ENCODE results near the gene ATAD2B. TPM values are rescaled to one million over a fixed set of nuclear protein-coding genes. Genes with fewer than 3 reads are reported as not detected.
"Not testable (repeated sequence)": the region's sequence is repeated elsewhere in the genome, so short reads cannot be mapped to it uniquely, and the experiment has no call there.

ATAD2B gene
- total and polyA plus RNA-seq, 4 donors = 2.3 to 16.2 (median 11.5) TPM

- no peak for DNase-seq (ENCODE audit: low spot score)
- no peak for TF ChIP-seq YY1 (IDR thresholded peaks at IDR 0.05)
- TF ChIP-seq FOXA2 (IDR thresholded peaks at IDR 0.05) = no peak
- no peak for TF ChIP-seq JUND (IDR thresholded peaks at IDR 0.05)
- TF ChIP-seq EGR1 (IDR thresholded peaks at IDR 0.05; ENCODE audit: low read depth in 2 of 2) = no peak
- no peak for TF ChIP-seq MAX (IDR thresholded peaks at IDR 0.05)
- TF ChIP-seq GABPA (IDR thresholded peaks at IDR 0.05 in 1 of 2, conservative IDR thresholded peaks at IDR 0.05 in 1 of 2) = no peak
- no peak for TF ChIP-seq NR2F2 (IDR thresholded peaks at IDR 0.05)
- no peak for TF ChIP-seq RXRA (IDR thresholded peaks at IDR 0.05)
- no peak for TF ChIP-seq FOXA1 (IDR thresholded peaks at IDR 0.05)
- no peak for TF ChIP-seq TAF1 (conservative IDR thresholded peaks at IDR 0.05)
- TF ChIP-seq, protein P1, sequence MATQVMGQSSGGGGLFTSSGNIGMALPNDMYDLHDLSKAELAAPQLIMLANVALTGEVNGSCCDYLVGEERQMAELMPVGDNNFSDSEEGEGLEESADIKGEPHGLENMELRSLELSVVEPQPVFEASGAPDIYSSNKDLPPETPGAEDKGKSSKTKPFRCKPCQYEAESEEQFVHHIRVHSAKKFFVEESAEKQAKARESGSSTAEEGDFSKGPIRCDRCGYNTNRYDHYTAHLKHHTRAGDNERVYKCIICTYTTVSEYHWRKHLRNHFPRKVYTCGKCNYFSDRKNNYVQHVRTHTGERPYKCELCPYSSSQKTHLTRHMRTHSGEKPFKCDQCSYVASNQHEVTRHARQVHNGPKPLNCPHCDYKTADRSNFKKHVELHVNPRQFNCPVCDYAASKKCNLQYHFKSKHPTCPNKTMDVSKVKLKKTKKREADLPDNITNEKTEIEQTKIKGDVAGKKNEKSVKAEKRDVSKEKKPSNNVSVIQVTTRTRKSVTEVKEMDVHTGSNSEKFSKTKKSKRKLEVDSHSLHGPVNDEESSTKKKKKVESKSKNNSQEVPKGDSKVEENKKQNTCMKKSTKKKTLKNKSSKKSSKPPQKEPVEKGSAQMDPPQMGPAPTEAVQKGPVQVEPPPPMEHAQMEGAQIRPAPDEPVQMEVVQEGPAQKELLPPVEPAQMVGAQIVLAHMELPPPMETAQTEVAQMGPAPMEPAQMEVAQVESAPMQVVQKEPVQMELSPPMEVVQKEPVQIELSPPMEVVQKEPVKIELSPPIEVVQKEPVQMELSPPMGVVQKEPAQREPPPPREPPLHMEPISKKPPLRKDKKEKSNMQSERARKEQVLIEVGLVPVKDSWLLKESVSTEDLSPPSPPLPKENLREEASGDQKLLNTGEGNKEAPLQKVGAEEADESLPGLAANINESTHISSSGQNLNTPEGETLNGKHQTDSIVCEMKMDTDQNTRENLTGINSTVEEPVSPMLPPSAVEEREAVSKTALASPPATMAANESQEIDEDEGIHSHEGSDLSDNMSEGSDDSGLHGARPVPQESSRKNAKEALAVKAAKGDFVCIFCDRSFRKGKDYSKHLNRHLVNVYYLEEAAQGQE (IDR thresholded peaks at IDR 0.05) = no peak
- TF ChIP-seq, protein P2, sequence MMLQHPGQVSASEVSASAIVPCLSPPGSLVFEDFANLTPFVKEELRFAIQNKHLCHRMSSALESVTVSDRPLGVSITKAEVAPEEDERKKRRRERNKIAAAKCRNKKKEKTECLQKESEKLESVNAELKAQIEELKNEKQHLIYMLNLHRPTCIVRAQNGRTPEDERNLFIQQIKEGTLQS (IDR thresholded peaks at IDR 0.05) = no peak
- Histone ChIP-seq H3K27ac (ENCODE audit: low read depth in 1 of 2, low read length in 2 of 2) (no peak overlapping the region), H3K9me3 (ENCODE audit: control insufficient read depth in 4 of 4, low read length in 3 of 4) (no peaks in the 10 kb centered on the region), H3K4me3 (ENCODE audit: low read depth in 1 of 3, low read length in 3 of 3) (no peak overlapping the region), H3K27me3 (ENCODE audit: control insufficient read depth in 4 of 4, insufficient read depth in 4 of 4, low read length in 3 of 4) (no peaks in the 10 kb centered on the region), H3K9ac (ENCODE audit: low read depth in 1 of 2, low read length in 2 of 2) (no peak overlapping the region), H3K4me1 (ENCODE audit: control insufficient read depth in 4 of 4, insufficient read depth in 4 of 4, low read length in 3 of 4) (peaks cover 0 to 8% (median 5%) of the 10 kb centered on the region in 4 donors), H3K36me3 (ENCODE audit: control insufficient read depth in 4 of 4, insufficient read depth in 3 of 4, low read depth in 1 of 4, low read length in 3 of 4) (peaks cover 0 to 3% (median 0%) of the 10 kb centered on the region in 4 donors)
- 96% methylated on average over 8 of the region's 8 CpGs for WGBS
These were observed 181.7 kb downstream of the ATAD2B start for GRCh38 chr2:23745068-23745725.

GRCh38 chr2:23736783-23737182 lies 190.1 kb downstream of the ATAD2B start:
- not testable (repeated sequence) for H3K27me3 ChIP-seq (ENCODE audit: control insufficient read depth in 4 of 4, insufficient read depth in 4 of 4, low read length in 3 of 4); H3K4me3 ChIP-seq (ENCODE audit: low read depth in 1 of 3, low read length in 3 of 3); H3K9ac ChIP-seq (ENCODE audit: low read depth in 1 of 2, low read length in 2 of 2); H3K4me1 ChIP-seq (ENCODE audit: control insufficient read depth in 4 of 4, insufficient read depth in 4 of 4, low read length in 3 of 4); H3K9me3 ChIP-seq (ENCODE audit: control insufficient read depth in 4 of 4, low read length in 3 of 4); H3K36me3 ChIP-seq (ENCODE audit: control insufficient read depth in 4 of 4, insufficient read depth in 3 of 4, low read depth in 1 of 4, low read length in 3 of 4); DNase-seq (ENCODE audit: low spot score); H3K27ac ChIP-seq (ENCODE audit: low read depth in 1 of 2, low read length in 2 of 2)
- 97% methylated on average over 9 of the region's 9 CpGs for WGBS

GRCh38 chr2:23734416-23734815 lies 192.5 kb downstream of the ATAD2B start:
- H3K4me1 ChIP-seq (ENCODE audit: control insufficient read depth in 4 of 4, insufficient read depth in 4 of 4, low read length in 3 of 4) = no peaks in the 10 kb centered on the region
- H3K36me3 ChIP-seq (ENCODE audit: control insufficient read depth in 4 of 4, insufficient read depth in 3 of 4, low read depth in 1 of 4, low read length in 3 of 4) = peaks cover 0 to 6% (median 2%) of the 10 kb centered on the region in 4 donors
- no peaks in the 10 kb centered on the region for H3K9me3 ChIP-seq (ENCODE audit: control insufficient read depth in 4 of 4, low read length in 3 of 4)
- no peak for DNase-seq (ENCODE audit: low spot score)
- no peak overlapping the region for H3K9ac ChIP-seq (ENCODE audit: low read depth in 1 of 2, low read length in 2 of 2)
- no peak overlapping the region for H3K4me3 ChIP-seq (ENCODE audit: low read depth in 1 of 3, low read length in 3 of 3)
- WGBS = 93% methylated on average over 3 of the region's 3 CpGs
- H3K27me3 ChIP-seq (ENCODE audit: control insufficient read depth in 4 of 4, insufficient read depth in 4 of 4, low read length in 3 of 4) = no peaks in the 10 kb centered on the region
- H3K27ac ChIP-seq (ENCODE audit: low read depth in 1 of 2, low read length in 2 of 2) = no peak overlapping the region
- TF ChIP-seq, protein P1 (IDR thresholded peaks at IDR 0.05) = no peak
- TF ChIP-seq CTCF (IDR thresholded peaks at IDR 0.05; ENCODE audit: low read depth, low read length, missing input control) (no peak), RAD21 (IDR thresholded peaks at IDR 0.05) (no peak), SP1 (IDR thresholded peaks at IDR 0.05) (no peak), TAF1 (conservative IDR thresholded peaks at IDR 0.05) (no peak), HNF4A (conservative IDR thresholded peaks at IDR 0.05) (no peak), RXRA (IDR thresholded peaks at IDR 0.05) (no peak)
- TF ChIP-seq, protein P3, sequence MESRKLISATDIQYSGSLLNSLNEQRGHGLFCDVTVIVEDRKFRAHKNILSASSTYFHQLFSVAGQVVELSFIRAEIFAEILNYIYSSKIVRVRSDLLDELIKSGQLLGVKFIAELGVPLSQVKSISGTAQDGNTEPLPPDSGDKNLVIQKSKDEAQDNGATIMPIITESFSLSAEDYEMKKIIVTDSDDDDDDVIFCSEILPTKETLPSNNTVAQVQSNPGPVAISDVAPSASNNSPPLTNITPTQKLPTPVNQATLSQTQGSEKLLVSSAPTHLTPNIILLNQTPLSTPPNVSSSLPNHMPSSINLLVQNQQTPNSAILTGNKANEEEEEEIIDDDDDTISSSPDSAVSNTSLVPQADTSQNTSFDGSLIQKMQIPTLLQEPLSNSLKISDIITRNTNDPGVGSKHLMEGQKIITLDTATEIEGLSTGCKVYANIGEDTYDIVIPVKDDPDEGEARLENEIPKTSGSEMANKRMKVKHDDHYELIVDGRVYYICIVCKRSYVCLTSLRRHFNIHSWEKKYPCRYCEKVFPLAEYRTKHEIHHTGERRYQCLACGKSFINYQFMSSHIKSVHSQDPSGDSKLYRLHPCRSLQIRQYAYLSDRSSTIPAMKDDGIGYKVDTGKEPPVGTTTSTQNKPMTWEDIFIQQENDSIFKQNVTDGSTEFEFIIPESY (IDR thresholded peaks at IDR 0.05) = no peak
